M059J (cell line): ENCODE results near the gene TAAR9. TPM values are rescaled to one million over a fixed set of nuclear protein-coding genes. Genes with fewer than 3 reads are reported as not detected.

ENCODE experiments used
- DNase-seq: peaks from one replicate; pipeline ENCODE4 v3.0.0-alpha.2; 2012; ENCODE audit warnings: low read depth
- total RNA-seq: library from RNA; depleted of rRNA; stranded (reverse); fragments of >200 nt; shearing (Covaris generic); gene quantifications from 2 replicates; pipeline ENCODE4 v1.2.3, GENCODE V29; 2014; rRNA removed

The TAAR9 gene
- total RNA-seq, 1 experiment from 2014 or later = not detected

GRCh38 chr6:132587424-132587823 is 49.3 kb downstream of the TAAR9 start:
- no peak for DNase-seq

Other genes with a start within 250 kb of the TAAR9 start
- gene MOXD1, start 136.8 kb upstream of the TAAR9 start, total RNA-seq = 170 and 207 TPM in 2 replicates
- 30.5 and 45.7 TPM in 2 replicates for gene STX7, start 25.2 kb upstream of the TAAR9 start, total RNA-seq
- gene TAAR8, start 14.4 kb downstream of the TAAR9 start, total RNA-seq = not detected in 2 replicates
- not detected in 2 replicates for gene TAAR6, start 32.0 kb downstream of the TAAR9 start, total RNA-seq
- not detected in 2 replicates for gene TAAR5, start 51.5 kb downstream of the TAAR9 start, total RNA-seq
- not detected in 2 replicates for gene TAAR2, start 86.0 kb downstream of the TAAR9 start, total RNA-seq
- not detected in 2 replicates for gene TAAR1, start 120.9 kb downstream of the TAAR9 start, total RNA-seq
- gene VNN1, start 175.8 kb downstream of the TAAR9 start, total RNA-seq = 0.20 TPM in 1 of 2 replicates, not detected in the other
- gene VNN2, start 219.6 kb downstream of the TAAR9 start, total RNA-seq = 0.32 and 1.9 TPM in 2 replicates